ENCODE measurements around the gene DYRK2.

DYRK2 gene

GRCh38 chr12:67710582-67710981, 62.0 kb downstream of the DYRK2 start:
- Histone ChIP-seq H3K4me3 (ENCODE audit: low read depth in 1 of 2, low read length in 2 of 2) (no peak overlapping the region), H3K27ac (ENCODE audit: low read length) (peak overlapping the region; percentile 54), H3K36me3 (ENCODE audit: control insufficient read depth in 1 of 2, insufficient read depth in 2 of 2, low read length in 2 of 2) (no peaks in the 10 kb centered on the region), H3K9me3 (ENCODE audit: control insufficient read depth in 1 of 2, low read length in 2 of 2) (no peaks in the 10 kb centered on the region), H3K27me3 (ENCODE audit: low read depth, low read length) (no peaks in the 10 kb centered on the region), H3K4me1 (ENCODE audit: control insufficient read depth in 1 of 2, insufficient read depth in 2 of 2, low read length in 2 of 2) (peaks cover 0 to 9% of the 10 kb centered on the region in 2 donors)

- H3K9me3 ChIP-seq (ENCODE audit: control insufficient read depth in 1 of 2, low read length in 2 of 2): no peaks in the 10 kb centered on the region
- H3K4me3 ChIP-seq (ENCODE audit: low read depth in 1 of 2, low read length in 2 of 2): no peak overlapping the region
- H3K27ac ChIP-seq (ENCODE audit: low read length): no peak overlapping the region
- no peaks in the 10 kb centered on the region for H3K36me3 ChIP-seq (ENCODE audit: control insufficient read depth in 1 of 2, insufficient read depth in 2 of 2, low read length in 2 of 2)
- H3K27me3 ChIP-seq (ENCODE audit: low read depth, low read length): no peaks in the 10 kb centered on the region
- no peaks in the 10 kb centered on the region for H3K4me1 ChIP-seq (ENCODE audit: control insufficient read depth in 1 of 2, insufficient read depth in 2 of 2, low read length in 2 of 2)
Observed at GRCh38 chr12:67712011-67712410, 63.5 kb downstream of the DYRK2 start.

DNA sequence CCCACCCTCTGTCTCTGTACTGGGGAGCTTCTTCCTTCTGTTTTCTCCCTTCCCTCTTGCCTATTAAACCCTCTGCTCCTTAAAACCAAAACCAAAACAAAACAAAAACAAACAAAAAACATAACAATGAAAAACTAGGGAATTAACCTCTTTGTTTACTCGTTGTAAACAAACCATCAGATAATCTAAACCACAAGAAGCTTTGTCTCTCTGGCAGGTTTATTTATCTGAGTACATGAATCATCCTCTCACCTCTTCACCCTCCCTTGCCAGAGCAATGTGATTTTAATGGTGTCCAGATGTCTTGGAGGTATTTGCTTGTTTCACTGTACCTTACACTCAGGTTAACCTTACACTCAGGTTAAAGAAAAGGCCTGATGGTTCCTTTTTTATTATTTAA, 66.1 kb downstream of the DYRK2 start:
- Histone ChIP-seq H3K4me3 (ENCODE audit: low read depth in 1 of 2, low read length in 2 of 2) (no peak overlapping the region), H3K9me3 (ENCODE audit: control insufficient read depth in 1 of 2, low read length in 2 of 2) (no peaks in the 10 kb centered on the region), H3K36me3 (ENCODE audit: control insufficient read depth in 1 of 2, insufficient read depth in 2 of 2, low read length in 2 of 2) (no peaks in the 10 kb centered on the region), H3K27me3 (ENCODE audit: low read depth, low read length) (no peaks in the 10 kb centered on the region), H3K4me1 (ENCODE audit: control insufficient read depth in 1 of 2, insufficient read depth in 2 of 2, low read length in 2 of 2) (no peaks in the 10 kb centered on the region), H3K27ac (ENCODE audit: low read length) (no peak overlapping the region)
